GM12878 (cell line): ENCODE results near the gene COQ10B. TPM values are rescaled to one million over a fixed set of nuclear protein-coding genes. Genes with fewer than 3 reads are reported as not detected.

Experiments
- ATAC-seq: fragments of 200-7000 bp; cut with Tn5 transposase; 3 replicates; pipeline ENCODE4 v1.9.1; 2020; ENCODE audit warnings: mild to moderate bottlenecking, moderate library complexity
- Bru-seq: library from RNA; stranded (reverse); fragments of 400-500 nt; gene quantifications from one replicate; lab custom pipeline; 2021; lab: Mats Ljungman, UMichigan
- BruChase-seq, 2 experiments: library from RNA; stranded (reverse); fragments of 400-500 nt; gene quantifications; one replicate each; lab custom pipeline; 2021; lab: Mats Ljungman, UMichigan
- BruUV-seq: library from RNA; stranded (reverse); fragments of 400-500 nt; replicated peaks from 2 replicates; lab custom pipeline; 2021; lab: Mats Ljungman, UMichigan
- CTCF ChIA-PET: fragments of 300-600 bp; sonication (Branson Sonifier 250); formaldehyde crosslinking; extraction: SDS; loops from one replicate; lab custom pipeline; 2021; ENCODE audit warnings: inconsistent platforms; lab: Yijun Ruan, JAX
- POLR2A ChIA-PET: fragments of 350-600 bp; formaldehyde crosslinking; extraction: SDS; loops from one replicate; lab custom pipeline; 2021; ENCODE audit warnings: inconsistent platforms; lab: Charles Lee
- RAD21 ChIA-PET: fragments of 300-600 bp; sonication (Branson Sonifier 250); formaldehyde crosslinking; loops from one replicate; lab custom pipeline; 2023; ENCODE audit warnings: antibody characterized with exemption; ENCODE audit not compliant: unreplicated experiment; lab: Charles Lee
- SMC1A ChIA-PET: fragments of 300-600 bp; sonication (Branson Sonifier 250); formaldehyde crosslinking; loops from one replicate; lab custom pipeline; 2023; ENCODE audit not compliant: unreplicated experiment, uncharacterized antibody; lab: Charles Lee
- DNase-seq: peaks from one replicate; pipeline ENCODE4 v3.0.0-alpha.2; 2011; ENCODE audit warnings: low read depth, low spot score
- FAIRE-seq: peaks from 3 replicates; lab custom pipeline; 2011; peaks lifted over from hg19 to GRCh38; lab: Jason Lieb, UNC
- H2AFZ ChIP-seq: 2 replicates; pipeline ENCODE4 v1.6.0; 2011; ENCODE audit warnings: low read depth, low read length, control low read depth; ENCODE audit not compliant: control insufficient read depth
- H3K27ac ChIP-seq: 2 replicates; pipeline ENCODE4 v1.5.1; 2011; ENCODE audit warnings: control low read depth; ENCODE audit not compliant: control insufficient read depth, insufficient read depth
- H3K27me3 ChIP-seq, 2 experiments: replicated peaks in 1 of 2; 2 replicates each; pipeline versions ENCODE4 v1.6.0 to v1.6.1; 2011; ENCODE audit warnings: low read length in 1 of 2; ENCODE audit not compliant: control insufficient read depth in 2 of 2, insufficient read depth in 2 of 2
- H3K36me3 ChIP-seq, 2 experiments: 2 replicates each; pipeline ENCODE4 v1.5.1; 2011; ENCODE audit warnings: low read length in 1 of 2; ENCODE audit not compliant: control insufficient read depth in 2 of 2, insufficient read depth in 2 of 2
- H3K4me1 ChIP-seq: 2 replicates; pipeline ENCODE4 v1.6.1; 2011; ENCODE audit warnings: mild to moderate bottlenecking, low read length, moderate library complexity, mixed read lengths; ENCODE audit not compliant: control insufficient read depth, insufficient read depth
- H3K4me2 ChIP-seq: 2 replicates; pipeline ENCODE4 v1.6.0; 2011; ENCODE audit warnings: control low read depth; ENCODE audit not compliant: control insufficient read depth, insufficient read depth
- H3K4me3 ChIP-seq: fragments of 200-600 bp; sonication (generic); 2 replicates; pipeline ENCODE4 v1.5.1; 2016
- H3K79me2 ChIP-seq: 2 replicates; pipeline ENCODE4 v1.6.0; 2011; ENCODE audit warnings: low read length; ENCODE audit not compliant: control insufficient read depth, insufficient read depth
- H3K9ac ChIP-seq: 2 replicates; pipeline ENCODE4 v1.8.0; 2011; ENCODE audit warnings: low read length, control low read depth, mixed read lengths; ENCODE audit not compliant: control insufficient read depth, insufficient read depth
- H3K9me3 ChIP-seq: replicated peaks from 3 replicates; pipeline ENCODE4 v1.5.1; 2011; ENCODE audit warnings: mild to moderate bottlenecking, low read length; ENCODE audit not compliant: control insufficient read depth, insufficient read depth
- H4K20me1 ChIP-seq: 2 replicates; pipeline ENCODE4 v1.6.0; 2011; ENCODE audit not compliant: control insufficient read depth, insufficient read depth
- CREB1 ChIP-seq: IDR thresholded peaks from 2 replicates; pipeline ENCODE4 v1.6.1; 2012; ENCODE audit warnings: low read depth, mild to moderate bottlenecking, inconsistent platforms
- FOXK2 ChIP-seq: fragments of 450-650 bp; IDR thresholded peaks from 2 replicates; pipeline ENCODE4 v1.6.1; 2017; ENCODE audit warnings: mild to moderate bottlenecking, moderate library complexity
- HSF1 ChIP-seq: fragments of 150-350 bp; IDR thresholded peaks from 2 replicates; pipeline ENCODE4 v1.6.1; 2014; ENCODE audit warnings: mild to moderate bottlenecking, low read depth, low read length
- IRF4 ChIP-seq: IDR thresholded peaks from 2 replicates; pipeline ENCODE4 v1.6.1; 2011; ENCODE audit warnings: low read depth, low read length
- NFYA ChIP-seq: IDR thresholded peaks from 2 replicates; pipeline ENCODE4 v1.6.1; 2011; ENCODE audit warnings: low read depth, mild to moderate bottlenecking, low read length, improper control_type of control experiment, borderline replicate concordance
- NR2C1 ChIP-seq: fragments of 450-650 bp; IDR thresholded peaks from 2 replicates; pipeline ENCODE4 v1.6.1; 2017; ENCODE audit warnings: antibody characterized with exemption, mild to moderate bottlenecking, moderate library complexity
- RAD21 ChIP-seq: IDR thresholded peaks from 2 replicates; pipeline ENCODE4 v1.6.1; 2011; ENCODE audit warnings: mild to moderate bottlenecking, low read depth, low read length, moderate library complexity; ENCODE audit not compliant: insufficient read depth
- SUPT20H ChIP-seq: IDR thresholded peaks from 2 replicates; pipeline ENCODE4 v1.6.1; 2011; ENCODE audit warnings: low read depth, mild to moderate bottlenecking, low read length, moderate library complexity, borderline replicate concordance; ENCODE audit not compliant: control insufficient read depth
- WRNIP1 ChIP-seq: IDR thresholded peaks from 2 replicates; pipeline ENCODE4 v1.6.1; 2011; ENCODE audit warnings: low read depth, low read length, improper control_type of control experiment, borderline replicate concordance
- YY1 ChIP-seq: IDR thresholded peaks from 2 replicates; pipeline ENCODE4 v1.6.1; 2011; ENCODE audit warnings: low read depth, mild to moderate bottlenecking, low read length
- ZBTB40 ChIP-seq: fragments of 450-650 bp; IDR thresholded peaks from 2 replicates; pipeline ENCODE4 v1.6.1; 2016; ENCODE audit warnings: mild to moderate bottlenecking, moderate library complexity, borderline replicate concordance
- WGBS: methylation state at CpG from one replicate; pipeline ENCODE4 v1.1.6; 2016; ENCODE audit warnings: low lambda C conversion rate; ENCODE audit not compliant: insufficient replicate concordance, insufficient coverage; ENCODE audit errors: missing lambda C conversion rate; 5-methylcytosine and 5-hydroxymethylcytosine counted together
- in situ Hi-C: fragments of 300-500 bp; cut with MboI; formaldehyde crosslinking; loops from 9 replicates; pipeline ENCODE4 v1.14.3; 2018; ENCODE audit warnings: mixed read lengths
- intact Hi-C: fragments of 100-400 bp; cut with micrococcal nuclease; formaldehyde crosslinking; loops from one replicate; pipeline ENCODE4 v1.14.2; 2022; ENCODE audit not compliant: unreplicated experiment
- long read RNA-seq, 2 experiments: library from polyadenylated mRNA; unstranded; transcript quantifications; one replicate each; pipeline ENCODE4 v2.0.0, GENCODE V29; 2019 to 2020
- polyA minus RNA-seq, 3 experiments: library from RNA; depleted of rRNA, polyadenylated mRNA; stranded (reverse); fragments of >200 nt; gene quantifications; 2 replicates each; pipeline ENCODE4 v1.2.3, GENCODE V29; 2011
- polyA plus RNA-seq, 11 experiments: library from polyadenylated mRNA; depleted of rRNA in 4 of 11; unstranded in 6 of 11; stranded (reverse) in 5 of 11; fragments of >200 nt; fragmentation: Nextera tagmentation in 4 of 11; fragmentation: Illumina TruSeq in 1 of 11; extraction: Ambion mirVana in 4 of 11; extraction: Trizol in 1 of 11; gene quantifications; 1 replicate in 1 of 11; 2 replicates in 10 of 11; pipeline versions ENCODE4 v1.2.1 to v1.2.3, GENCODE V29; 2011 to 2016; ENCODE audit warnings: inconsistent platforms in 2 of 11, missing spikeins in 2 of 11, low read depth in 1 of 11
- total RNA-seq, 4 experiments: library from RNA; depleted of rRNA in 3 of 4; stranded (reverse); fragments of >200 nt in 3 of 4; fragmentation: Illumina TruSeq in 1 of 4; extraction: Trizol in 1 of 4; gene quantifications; 2 replicates each; pipeline versions ENCODE4 v1.2.1 to v1.2.3, GENCODE V29; 2013 to 2021

Gene COQ10B
- 8.4 and 12.0 TPM in 2 replicates for total RNA-seq (2013; cell fraction: nucleolus; rRNA removed)
- total RNA-seq (2014; rRNA removed) (14.5 and 17.3 TPM in 2 replicates), total RNA-seq (2014; rRNA removed; fragmentation: Illumina TruSeq; extraction: Trizol) (16.9 and 18.2 TPM in 2 replicates), total RNA-seq (2021) (9.9 and 10.3 TPM in 2 replicates), polyA plus RNA-seq (2011; rRNA removed) (3.6 and 4.5 TPM in 2 replicates), polyA plus RNA-seq (2014; fragmentation: Illumina TruSeq; extraction: Trizol) (13.2 and 18.9 TPM in 2 replicates), polyA plus RNA-seq (2014; fragmentation: Nextera tagmentation; extraction: Ambion mirVana) (10 to 100 TPM in 1 of 2 experiments, 1 to 10 TPM in 1; 7.7 to 13.1 TPM), polyA plus RNA-seq (2014; rRNA removed) (7.3 and 8.3 TPM in 2 replicates), polyA plus RNA-seq (2016; fragmentation: Nextera tagmentation; extraction: Ambion mirVana) (10 to 100 TPM; 21.8 to 23.2 TPM), polyA minus RNA-seq (2011; rRNA and poly(A)+ RNA removed) (2.9 and 5.9 TPM in 2 replicates), Bru-seq, nascent RNA (percentile 89 among the genes with signal in this experiment), BruChase-seq, experiment 1, labeled RNA remaining after a 6-hour chase (percentile 72 among the genes with signal in this experiment), BruChase-seq, experiment 2, labeled RNA remaining after a 2-hour chase (percentile 86 among the genes with signal in this experiment)
- polyA plus RNA-seq (2011; ENCODE audit: low read depth): 8.4 TPM
- polyA plus RNA-seq (2011; cell fraction: cytosol; rRNA removed): 1.8 and 2.5 TPM in 2 replicates
- polyA plus RNA-seq (2011; cell fraction: nucleus; rRNA removed): 1.3 and 2.9 TPM in 2 replicates
- polyA plus RNA-seq (2012): 9.5 and 11.9 TPM in 2 replicates
- polyA minus RNA-seq (2011; cell fraction: cytosol; rRNA and poly(A)+ RNA removed): 3.7 and 6.1 TPM in 2 replicates
- polyA minus RNA-seq (2011; cell fraction: nucleus; rRNA and poly(A)+ RNA removed): 9.6 and 13.0 TPM in 2 replicates
- long read RNA-seq, experiment 1, transcript COQ10B-201 (5 exons, 2,239 nt): major isoform, 26 of 30 reads
- long read RNA-seq, experiment 1, partial matches to known transcripts: 1 of 30 reads
- long read RNA-seq, experiment 1, other reads (novel, unspliced or antisense): 3 of 30 reads
- long read RNA-seq, experiment 2, transcript COQ10B-201 (5 exons, 2,239 nt): major isoform, 187 of 203 reads
- long read RNA-seq, experiment 2, partial matches to known transcripts: 1 of 203 reads
- long read RNA-seq, experiment 2, other reads (novel, unspliced or antisense): 12 of 203 reads

GRCh38 chr2:197453123-197453913 is at the start of gene COQ10B:
Gene COQ10B, plus strand, starts transcription at chr2:197453552. Its CDS starts 9 bp downstream, at chr2:197453561.
- peak; percentile 99 for DNase-seq
- BruUV-seq: TSS peak; percentile 82
- Histone ChIP-seq H2AFZ (peak within 1 kb of the TSS; percentile 89), H3K9me3 (no peaks in the 10 kb centered on the region; the same call in 2 of the 3 replicates), H3K27me3 (no peaks in the 10 kb centered on the region), H3K36me3 (no peaks in the 10 kb centered on the region), H4K20me1 (no peaks in the 10 kb centered on the region), H3K4me2 (peak within 1 kb of the TSS; percentile 95), H3K4me3 (peak within 1 kb of the TSS; percentile 94), H3K27ac (peak within 1 kb of the TSS; percentile 88), H3K9ac (peak within 1 kb of the TSS; percentile 85), H3K4me1 (no peaks in the 10 kb centered on the region), H3K79me2 (peaks cover 43% of the 10 kb centered on the region)
- SMC1A ChIA-PET: interaction anchor here (0.8 to 3.8 kb wide), 10 partner anchors 11 to 385 kb away, joined by 3 to 32 read pairs (median 4); partner anchors contain the start of genes HSPD1, HSPE1, MOB4 and SF3B1
- POLR2A ChIA-PET: interaction anchor here (0.5 to 4.8 kb wide), 12 partner anchors 9 to 517 kb away, joined by 3 to 63 read pairs (median 4); partner anchors contain the start of genes HSPD1, HSPE1, MARS2 and MOB4
- WGBS: under 1% methylated on average over 70 of the region's 70 CpGs
- ATAC-seq: peak; percentile 96
- RAD21 ChIA-PET: interaction anchor here (0.5 to 4.2 kb wide), 15 partner anchors 10 to 598 kb away, joined by 3 to 38 read pairs (median 4); partner anchors contain the start of genes HSPD1, HSPE1, MARS2 and MOB4
- FAIRE-seq: peak; percentile 97
- CTCF ChIA-PET: interaction anchor here (0.6 to 1.3 kb wide), 8 partner anchors 10 to 1277 kb away, joined by 3 to 9 read pairs (median 4); partner anchors contain the start of gene SF3B1
- intact Hi-C loops: loop anchor here (1.0 to 5.0 kb wide), 3 partner anchors 18 to 254 kb away; partner anchors contain the start of genes HSPD1, MARS2 and SF3B1
- in situ Hi-C loops: no loop called here
- peak; percentile 19; the same call in 1 of the 2 replicates for TF ChIP-seq FOXK2
- TF ChIP-seq IRF4: no peak
- no peak for TF ChIP-seq SUPT20H
- TF ChIP-seq ZBTB40: peak; percentile 90
- TF ChIP-seq HSF1: no peak
- no peak; the same call in 1 of the 2 replicates for TF ChIP-seq NFYA
- peak; percentile 94 for TF ChIP-seq CREB1
- no peak for TF ChIP-seq RAD21
- TF ChIP-seq NR2C1: peak; percentile 53; the same call in 1 of the 2 replicates
- TF ChIP-seq WRNIP1: no peak
- TF ChIP-seq YY1: peak; percentile 92
